GM21515 (cell line): ENCODE data around the gene RAC2.
A peak's percentile ranks its signal among the peaks of the same experiment; 100 is the strongest.

Experiments
- ATAC-seq: cut with Tn5 transposase; IDR thresholded peaks from one replicate; pipeline ENCODE4 v1.9.1; 2021; ENCODE audit not compliant: unreplicated experiment

Gene RAC2

DNA sequence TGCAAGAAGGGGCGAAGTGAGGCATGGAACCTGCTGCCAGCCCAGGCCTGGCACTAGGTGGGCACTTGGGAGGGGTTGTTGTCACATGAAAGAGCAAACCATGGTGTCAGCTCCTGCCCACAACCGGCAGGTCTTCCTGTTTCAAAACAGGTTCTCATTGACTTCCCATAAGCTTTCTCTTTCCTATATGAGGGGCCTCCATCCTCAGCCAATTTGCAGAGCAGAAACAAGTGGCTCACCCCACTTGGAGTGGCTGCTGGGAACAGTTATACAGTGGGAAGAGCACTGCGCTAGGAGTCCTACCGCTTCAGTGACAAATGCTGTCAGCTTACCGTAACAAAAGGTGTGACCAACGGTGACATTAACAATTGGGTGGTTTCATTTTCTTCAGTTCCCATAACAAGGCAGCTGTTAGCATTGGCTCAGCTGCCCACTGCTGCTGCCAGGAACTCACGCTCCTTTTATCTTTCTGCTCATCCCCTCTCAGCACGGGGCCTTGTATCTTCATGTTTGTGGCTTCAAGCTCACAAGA, 21.6 kb downstream of the RAC2 start:
- ATAC-seq, result no peak

DNA sequence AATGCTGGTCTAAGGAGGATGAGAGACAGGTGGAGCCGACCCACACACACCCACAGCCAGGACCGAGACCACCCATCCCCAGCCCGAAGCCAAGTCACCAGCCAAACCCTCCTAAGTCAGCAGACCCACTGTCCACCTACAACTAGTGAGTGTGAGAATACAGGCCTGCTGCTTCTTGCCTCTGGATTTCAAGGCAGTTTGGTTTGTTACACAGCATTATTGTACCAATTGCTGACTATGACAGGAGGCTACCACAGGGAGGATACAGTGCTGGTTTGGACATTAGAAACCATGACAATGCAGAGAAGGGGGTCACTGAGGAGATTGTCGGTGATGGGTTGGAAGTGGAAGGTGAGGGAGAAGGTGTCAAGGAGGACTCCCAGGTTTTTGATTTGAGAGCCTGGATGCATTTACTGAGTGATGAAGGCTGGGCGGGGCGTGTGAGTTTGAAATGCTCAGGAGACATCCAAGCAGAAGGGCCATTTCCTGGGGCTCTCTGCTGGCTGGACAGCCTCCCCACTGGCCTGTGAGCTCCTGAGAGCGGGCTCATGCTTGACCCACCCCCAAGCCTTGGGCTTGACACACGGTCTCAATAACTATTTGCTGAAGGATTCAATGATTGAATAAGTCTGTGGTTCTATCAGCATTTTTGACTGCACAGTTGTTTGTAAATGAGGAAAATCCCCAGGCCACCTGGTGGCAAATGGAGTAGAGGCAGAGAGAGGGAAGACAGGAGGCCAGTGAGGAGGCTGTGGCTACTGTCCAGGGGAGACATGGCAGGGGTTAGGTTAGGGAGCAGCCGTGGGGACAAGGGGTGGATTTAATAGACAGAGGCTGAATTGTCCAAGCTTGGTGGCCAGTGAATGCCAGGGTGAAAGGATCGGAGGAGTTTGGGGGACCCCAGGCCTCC, 22.4 kb downstream of the RAC2 start:
- ATAC-seq, result no peak

DNA sequence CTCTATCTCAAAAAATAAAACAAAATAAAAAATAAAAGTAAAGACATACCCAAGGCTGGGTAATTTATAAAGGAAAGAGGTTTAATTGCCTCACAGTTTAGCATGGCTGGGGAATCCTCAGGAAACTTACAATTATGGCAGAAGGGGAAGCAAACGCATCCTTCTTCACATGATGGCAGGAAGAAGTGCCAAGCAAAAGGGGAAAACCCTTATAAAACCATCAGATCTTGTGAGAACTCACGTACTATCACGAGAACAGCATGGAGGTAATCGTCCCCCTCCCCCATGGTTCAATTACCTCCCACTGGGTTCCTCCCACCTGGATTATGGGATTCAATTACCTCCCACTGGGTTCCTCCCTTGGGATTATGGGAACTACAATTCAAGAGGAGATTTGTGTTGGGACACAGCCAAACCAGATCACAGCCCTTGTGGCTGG, 23.5 kb downstream of the RAC2 start:
- no peak for ATAC-seq

DNA sequence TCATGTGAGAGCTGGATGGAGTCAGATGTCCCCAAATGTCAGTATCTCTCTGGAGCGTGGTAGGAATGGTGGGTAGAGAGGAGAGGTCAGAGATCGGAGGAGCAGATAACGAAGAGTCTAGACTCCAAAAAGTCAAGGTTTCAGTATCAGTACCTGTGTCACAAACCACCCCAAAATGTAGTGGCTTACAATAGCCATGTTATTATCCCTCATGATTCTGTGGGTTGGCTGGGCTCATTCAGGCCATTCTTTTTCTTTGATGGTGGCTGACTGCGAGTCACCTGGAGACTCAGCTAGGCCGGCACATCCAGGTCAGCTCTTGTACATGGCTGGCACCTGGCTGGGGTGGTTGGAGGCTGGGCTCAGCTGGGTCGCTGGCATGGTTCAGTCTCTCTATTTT, 24.5 kb downstream of the RAC2 start:
- ATAC-seq, result peak; percentile 14

DNA sequence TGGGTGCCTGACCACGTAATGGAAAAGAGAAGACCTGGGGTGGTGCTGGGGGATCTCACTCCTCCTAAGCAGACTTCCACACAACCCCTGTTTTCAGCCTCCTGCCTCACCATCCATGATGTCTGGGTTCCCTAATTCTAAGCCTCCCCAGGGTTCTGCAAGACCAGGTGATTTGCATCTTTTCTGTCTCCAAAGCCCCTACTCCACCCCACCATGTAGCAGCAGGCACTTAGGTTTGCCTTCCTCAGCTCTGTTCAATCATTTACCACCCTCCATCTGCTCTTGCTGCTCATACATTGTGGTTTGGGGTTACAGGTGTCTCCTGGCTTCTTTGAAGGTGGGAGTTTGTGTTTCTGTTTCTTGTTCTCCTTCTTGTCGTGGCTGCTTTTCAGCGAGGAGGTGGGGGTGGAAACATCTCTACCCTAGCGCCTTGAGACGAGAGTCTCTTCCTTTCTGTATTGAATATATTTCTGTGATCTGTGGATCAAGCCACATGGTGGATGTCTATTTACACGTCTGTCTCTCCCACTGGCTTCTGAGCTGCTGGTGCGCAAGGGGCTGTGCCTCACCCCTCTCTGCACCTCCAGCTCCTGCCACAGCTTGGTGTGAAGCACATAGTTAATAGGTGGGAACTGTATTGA, 25.2 kb downstream of the RAC2 start:
- peak; percentile 71 for ATAC-seq

DNA sequence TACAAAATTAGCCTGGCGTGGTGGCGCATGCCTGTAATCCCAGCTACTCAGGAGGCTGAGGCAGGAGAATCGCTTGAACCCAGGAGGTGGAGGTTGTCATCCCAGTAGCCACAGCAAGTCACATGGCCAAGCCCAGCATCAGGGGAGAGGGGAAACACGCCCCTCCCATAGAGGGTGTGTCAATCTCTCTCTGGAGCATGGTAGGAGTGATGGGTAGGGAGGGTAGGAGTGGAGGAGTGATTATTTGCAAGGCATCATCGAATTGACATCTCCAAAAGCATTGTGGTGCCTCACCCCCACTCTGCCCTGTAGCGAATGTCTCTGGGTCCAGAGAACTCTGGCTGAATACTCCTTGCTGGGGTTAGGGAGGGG, 25.7 kb downstream of the RAC2 start:
- peak; percentile 23 for ATAC-seq

DNA sequence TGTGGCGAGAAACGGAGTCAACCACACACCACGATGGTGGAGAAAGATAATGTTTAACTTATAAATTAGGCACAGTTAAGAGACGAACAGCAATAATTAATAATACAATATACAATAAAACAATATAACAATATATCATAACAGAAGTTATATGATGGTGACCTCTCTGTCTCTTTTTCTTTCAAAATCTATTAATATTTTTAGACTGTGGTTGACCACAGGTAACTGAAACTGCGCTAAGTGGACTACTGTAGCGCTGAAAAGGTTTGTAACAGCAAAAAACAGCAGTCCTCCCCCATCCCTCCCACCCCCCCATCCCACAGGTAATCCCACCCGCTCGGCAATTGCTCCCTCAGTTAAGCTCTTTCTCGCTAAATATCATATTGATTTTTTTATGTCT, 28.2 kb downstream of the RAC2 start:
- no peak for ATAC-seq

DNA sequence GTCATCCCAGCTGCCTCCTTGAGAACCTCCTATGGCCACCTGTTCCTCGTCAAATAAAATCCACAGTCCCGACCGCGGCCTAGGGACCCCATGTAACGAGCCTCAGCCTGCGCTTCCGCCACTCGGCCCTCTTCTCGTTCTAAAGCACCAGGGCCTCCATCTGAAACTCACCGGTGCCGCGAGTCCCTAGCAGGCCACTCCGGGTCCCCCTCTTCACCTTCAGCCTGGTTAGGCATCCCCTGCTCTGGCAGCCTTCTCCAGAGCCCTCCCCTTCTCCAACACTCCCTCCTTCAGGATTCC, 29.4 kb downstream of the RAC2 start:
- no peak for ATAC-seq

DNA sequence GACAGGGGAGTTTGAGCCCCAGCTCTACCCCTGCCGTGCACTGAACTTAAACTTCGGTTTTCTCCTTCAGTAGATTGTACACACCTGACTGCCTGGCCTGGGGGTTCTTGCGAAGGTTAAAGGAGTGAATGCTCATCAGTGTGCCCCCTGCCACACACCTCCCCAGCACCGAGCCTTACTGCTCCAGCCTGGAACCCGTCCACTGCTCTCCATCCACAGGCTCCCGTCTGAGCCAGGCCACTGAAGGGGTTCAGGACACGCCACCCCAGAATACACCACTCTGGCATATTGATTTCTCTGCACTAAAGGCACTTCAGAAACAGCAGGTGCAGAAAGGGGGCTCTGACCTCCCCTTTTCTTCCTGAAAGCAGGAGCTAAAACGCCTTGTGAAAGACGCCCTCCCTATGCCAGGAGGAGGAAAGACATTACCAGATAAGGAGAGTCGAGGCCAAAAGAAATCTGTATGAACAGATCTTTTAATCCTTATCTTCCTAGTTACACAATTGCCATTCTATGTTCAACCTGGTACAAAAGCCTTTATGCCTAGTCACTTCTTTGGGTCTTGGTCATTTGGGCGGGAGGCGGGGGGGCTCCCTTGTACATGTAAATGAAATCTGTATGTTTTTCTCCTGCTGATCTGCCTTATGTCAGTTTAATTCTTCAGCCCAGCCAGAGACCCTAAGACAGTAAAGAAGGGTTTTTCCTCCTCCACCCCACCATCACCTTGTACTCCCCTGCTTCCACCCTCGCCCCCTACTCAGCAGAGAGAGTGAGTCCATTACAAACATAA, 29.9 kb downstream of the RAC2 start:
- ATAC-seq, result no peak

DNA sequence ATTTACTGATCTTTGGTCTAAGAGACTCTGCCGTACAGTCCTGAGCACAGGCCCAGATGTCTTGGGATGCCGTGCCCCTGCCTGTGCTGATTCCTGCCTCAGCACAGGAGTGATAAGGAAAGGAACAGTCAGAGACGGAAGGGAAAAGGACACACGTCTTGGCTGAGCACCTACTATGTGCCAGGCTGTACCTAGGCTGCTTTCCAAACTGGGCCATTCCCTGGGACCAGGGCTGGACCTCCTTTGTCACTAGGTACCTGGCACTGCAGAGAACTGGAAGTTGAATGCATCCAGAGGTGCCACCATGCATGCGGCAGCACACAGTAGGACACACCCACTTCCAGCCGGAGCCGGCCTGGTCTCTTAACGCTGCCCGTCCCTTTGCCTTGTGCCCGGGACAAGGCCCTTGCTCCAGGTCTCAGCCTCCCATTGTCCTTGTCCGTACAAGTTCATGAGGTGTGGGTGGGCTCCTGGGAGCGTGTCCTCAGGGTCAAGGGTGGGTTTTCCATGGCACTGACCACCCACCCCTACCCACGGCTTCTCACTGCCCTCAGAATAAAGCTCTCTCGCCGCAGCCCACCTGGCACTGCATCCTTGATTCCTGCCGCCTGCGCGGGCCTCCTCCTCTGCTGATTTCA, 30.7 kb downstream of the RAC2 start:
- ATAC-seq, result no peak

DNA sequence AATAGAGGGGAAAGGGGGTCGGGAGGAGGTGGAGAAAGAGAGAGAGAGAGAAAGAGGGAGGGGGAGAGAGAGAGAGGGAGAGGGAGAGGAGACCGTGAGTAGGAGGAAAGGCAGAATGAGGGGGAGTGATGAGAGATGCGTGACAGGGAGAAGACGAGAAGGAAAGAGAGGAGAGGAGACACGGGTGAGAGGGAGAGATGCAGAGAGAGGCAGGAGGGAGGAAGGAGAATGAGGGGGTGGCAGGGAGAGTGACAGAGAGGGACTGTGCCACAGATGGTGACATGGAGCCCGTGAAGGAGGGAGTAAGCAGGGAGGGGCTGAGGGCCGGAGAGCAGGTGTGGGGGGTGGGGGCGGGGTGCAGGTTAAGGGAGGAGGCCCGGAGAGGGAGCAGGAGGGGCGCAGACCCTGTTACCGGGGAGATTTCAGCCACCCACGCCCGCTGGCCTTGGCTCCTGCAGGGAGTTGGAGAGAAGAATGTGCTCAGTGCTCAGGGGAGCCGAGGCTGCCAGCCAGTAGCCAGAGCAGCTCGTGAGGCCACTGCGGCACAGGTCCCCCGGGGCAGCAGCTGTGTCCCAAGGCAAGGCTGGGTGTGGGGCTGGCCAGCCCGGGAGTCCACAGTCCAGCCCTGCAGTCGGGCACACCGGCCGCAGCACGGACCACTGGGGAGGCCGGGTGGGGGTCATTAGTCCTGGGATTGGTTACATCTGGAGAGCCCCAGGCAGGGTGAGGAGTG, 31.7 kb downstream of the RAC2 start, which contains the start of gene SSTR3:
Gene SSTR3, minus strand, starts transcription at position 304 of the 733 bp plus-strand sequence. CDS start 4,674 bp downstream, outside the sequence.
- no peak for ATAC-seq

DNA sequence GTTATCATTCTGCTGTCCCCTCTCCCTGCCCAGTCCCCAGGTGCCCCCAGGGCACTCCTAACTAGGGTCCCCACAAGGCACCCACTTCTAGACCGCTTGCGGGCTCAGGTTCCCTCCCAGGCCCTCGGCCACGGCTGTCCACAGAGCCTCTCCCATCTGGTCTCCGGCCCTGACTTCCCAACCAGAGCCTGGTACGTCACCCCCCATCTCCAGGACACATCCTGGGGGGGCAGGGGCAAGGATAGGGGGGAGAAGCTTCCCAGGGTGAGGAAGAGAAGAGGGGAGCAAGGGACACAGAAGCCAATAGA, 32.2 kb downstream of the RAC2 start:
- ATAC-seq, result no peak

DNA sequence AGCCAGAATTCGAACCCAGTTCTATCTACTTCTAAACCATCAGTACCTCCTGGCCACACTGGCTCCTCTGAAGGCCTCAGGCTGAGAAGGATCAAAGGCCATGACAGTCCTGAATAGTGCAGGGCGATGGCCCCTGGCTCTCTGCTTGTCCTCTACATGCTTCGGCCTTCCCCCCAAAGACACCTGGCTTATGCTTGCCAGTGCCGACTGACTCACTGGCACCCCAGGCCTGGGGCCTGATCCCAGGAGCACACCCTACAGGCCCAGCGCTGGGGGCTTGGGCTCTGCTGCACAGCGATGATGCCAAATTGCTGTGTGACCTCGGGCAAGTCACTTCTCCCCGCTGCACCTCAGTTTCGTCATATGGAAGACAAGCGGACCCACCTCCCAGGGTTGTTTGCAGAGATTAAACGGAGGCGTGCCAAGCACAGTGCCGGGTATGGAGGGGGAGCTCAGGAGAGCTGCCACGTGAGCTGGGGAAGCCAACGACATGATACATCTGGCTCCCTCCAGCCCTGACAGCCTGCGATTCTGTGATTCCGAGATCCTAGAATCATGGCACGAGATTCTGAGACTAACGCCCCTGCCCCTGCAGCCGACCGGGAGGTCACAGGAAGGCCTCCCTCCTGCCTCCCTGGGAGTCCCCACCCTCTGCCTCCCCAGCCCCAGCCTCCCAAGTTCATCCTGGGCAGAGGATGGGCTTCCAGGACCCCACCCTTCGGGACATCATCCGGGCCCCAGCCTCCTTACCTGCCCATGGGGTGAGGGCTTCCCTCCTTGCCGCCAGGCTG, 32.8 kb downstream of the RAC2 start:
- no peak for ATAC-seq

DNA sequence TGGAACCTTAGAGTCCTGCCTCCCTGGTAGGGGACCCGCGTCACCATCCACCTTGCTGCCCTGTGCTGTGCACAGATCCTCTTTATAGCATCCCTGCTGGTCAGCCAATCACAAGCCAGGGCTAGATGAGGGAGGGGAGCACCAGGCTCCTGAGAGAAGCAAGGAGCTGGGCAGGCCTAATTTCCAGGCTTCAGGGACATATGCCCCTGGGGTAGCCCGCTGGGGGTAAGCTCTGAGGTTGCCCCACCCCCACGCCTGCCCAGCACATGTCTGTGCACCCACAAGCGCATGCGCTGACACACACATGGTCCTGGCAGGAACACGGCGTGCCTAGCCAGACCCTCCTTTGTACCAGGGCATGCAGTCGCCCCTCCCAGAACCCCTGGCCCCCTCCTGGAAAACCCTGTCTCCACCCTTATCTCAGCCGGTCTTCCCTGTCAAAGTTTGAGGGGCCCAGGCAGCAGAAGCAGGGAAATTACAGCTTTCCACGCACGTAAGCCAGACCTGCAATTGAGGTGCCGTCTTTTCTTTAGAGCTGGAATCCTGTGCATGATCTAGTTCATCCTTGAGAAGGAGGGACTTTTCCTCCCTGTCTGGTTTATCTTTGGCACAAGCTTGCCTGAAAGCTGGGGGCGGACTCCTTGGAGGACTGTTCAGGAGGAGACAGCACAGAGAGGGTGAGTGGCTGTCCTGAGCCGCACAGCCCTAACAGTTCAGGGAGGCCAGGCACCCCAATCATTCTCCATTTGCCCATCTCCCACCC, 33.8 kb downstream of the RAC2 start:
- ATAC-seq, result no peak

DNA sequence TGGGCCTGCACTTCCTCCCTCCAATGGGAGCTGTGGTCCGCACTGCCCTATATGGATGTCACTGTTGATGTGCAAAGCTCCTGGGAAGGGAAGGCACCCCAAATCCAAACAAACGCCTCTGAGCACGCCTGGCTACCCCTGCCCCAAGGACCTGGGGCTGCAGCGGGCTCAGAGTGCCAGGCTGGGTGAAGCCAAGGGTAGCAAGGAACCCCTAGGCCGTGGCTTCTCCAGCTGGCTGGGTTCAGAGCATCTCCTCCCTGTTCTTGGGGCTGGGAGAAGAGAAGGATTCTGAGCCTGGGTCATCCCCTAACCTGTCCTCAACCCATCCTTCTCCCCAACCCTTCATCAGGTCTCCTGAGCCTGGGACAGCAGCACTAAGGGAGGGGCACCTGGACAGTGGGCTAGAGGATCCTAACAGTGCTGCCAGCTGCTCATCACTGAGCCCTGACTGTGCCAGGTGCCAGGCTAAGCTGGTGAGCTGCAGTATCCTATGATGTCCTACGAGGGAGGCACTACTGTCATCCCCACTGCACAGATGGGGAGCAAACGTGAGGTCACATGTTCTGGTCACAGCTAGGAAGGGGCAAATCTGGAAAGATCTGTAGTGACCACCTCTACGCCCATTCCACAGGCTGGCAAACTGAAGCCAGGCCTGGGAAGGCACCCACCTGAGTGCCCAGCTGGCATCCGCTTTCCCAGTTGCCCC, 34.8 kb downstream of the RAC2 start:
- ATAC-seq, result no peak

DNA sequence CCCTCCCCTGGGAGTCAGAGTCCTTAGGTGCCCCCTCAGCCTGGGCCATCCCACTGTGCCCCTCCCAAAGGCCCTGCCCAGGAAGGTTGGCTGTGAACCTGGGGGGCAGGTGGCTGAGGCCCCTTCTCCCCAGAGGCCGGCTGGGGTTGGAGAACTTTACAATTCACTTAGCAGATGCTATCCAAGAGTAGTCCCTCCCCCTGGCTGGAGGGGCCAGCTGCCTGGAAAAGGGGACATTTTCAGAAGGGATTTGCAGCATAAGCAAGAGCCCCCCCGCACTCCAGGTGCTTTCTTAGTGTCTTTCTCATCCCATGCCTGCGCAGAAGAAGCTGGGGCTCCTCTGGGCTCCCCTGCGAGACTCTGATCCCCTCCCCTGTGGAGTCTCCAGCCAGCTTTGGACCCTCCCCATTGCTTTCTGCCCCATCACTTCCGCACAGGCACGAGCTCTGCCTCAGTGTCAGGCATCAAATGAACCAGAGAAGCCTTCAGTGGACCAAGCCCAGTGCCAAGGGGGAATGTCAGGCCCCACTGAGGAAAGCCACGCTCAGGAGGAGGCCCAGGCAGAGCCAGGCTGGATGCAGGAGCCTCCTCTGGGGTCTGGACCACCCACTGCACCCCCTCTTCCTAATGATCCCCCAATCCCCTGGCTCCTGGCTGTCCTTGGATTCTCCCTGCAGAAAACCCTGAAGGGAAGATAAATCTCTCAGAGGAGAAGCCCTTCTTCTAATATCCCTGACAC, 35.5 kb downstream of the RAC2 start:
- no peak for ATAC-seq

DNA sequence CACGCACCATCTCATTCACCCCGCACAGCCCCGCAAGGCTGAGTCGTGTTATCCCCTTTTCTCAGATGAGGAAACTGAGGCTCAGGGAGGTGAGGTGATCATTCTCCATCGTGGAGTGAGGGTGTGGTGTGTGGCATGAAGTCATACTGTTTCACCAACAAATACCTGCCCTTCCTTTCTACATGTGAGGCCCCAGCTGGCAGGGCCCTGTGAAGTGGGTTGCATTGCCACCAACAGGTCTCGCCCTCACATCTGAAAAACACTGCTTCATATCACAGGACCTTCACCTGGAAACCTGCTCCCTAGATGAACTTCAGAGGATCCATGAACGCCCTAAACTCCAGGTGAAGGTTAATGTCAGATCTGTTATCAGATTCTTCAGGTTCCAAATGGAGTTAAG, 36.1 kb downstream of the RAC2 start:
- ATAC-seq, result no peak
